ENCODE data around the gene PRR16. TPM values are rescaled to one million over a fixed set of nuclear protein-coding genes. Genes with fewer than 3 reads are reported as not detected.

Gene PRR16
- total and polyA plus RNA-seq, 8 donors = 4.9 to 13.4 (median 11.4) TPM

DNA sequence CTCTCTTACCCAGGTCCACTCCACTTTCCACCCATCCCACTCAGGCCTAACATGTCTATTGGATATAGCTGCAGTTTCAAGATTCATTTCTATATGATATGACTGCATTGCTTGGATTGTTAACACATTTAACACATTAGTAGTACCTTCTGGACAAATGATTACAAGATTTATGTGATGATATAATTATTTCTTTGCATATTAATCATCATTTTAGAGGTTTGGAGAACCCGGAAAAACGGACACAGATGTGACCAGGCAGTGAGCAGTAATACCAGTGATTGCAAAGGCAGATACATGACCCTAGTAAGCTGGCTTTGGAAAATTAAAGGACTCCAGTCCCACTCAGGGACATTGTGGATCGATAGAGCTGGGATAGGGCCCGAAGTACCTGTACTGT, 103.8 kb downstream of the PRR16 start:
- H3K27ac ChIP-seq = no peak overlapping the region
- ATAC-seq = no peak
- no peaks in the 10 kb centered on the region for H3K9me3 ChIP-seq
- H3K36me3 ChIP-seq = no peaks in the 10 kb centered on the region
- TF ChIP-seq, protein P1, sequence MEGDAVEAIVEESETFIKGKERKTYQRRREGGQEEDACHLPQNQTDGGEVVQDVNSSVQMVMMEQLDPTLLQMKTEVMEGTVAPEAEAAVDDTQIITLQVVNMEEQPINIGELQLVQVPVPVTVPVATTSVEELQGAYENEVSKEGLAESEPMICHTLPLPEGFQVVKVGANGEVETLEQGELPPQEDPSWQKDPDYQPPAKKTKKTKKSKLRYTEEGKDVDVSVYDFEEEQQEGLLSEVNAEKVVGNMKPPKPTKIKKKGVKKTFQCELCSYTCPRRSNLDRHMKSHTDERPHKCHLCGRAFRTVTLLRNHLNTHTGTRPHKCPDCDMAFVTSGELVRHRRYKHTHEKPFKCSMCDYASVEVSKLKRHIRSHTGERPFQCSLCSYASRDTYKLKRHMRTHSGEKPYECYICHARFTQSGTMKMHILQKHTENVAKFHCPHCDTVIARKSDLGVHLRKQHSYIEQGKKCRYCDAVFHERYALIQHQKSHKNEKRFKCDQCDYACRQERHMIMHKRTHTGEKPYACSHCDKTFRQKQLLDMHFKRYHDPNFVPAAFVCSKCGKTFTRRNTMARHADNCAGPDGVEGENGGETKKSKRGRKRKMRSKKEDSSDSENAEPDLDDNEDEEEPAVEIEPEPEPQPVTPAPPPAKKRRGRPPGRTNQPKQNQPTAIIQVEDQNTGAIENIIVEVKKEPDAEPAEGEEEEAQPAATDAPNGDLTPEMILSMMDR (IDR thresholded peaks at IDR 0.05) = no peak
- H3K4me3 ChIP-seq = no peak overlapping the region
- no peaks in the 10 kb centered on the region for H3K27me3 ChIP-seq
- intact Hi-C loops (cut with DNase I) = no loop called here
- H3K4me1 ChIP-seq = no peaks in the 10 kb centered on the region
- DNase-seq = no peak

DNA sequence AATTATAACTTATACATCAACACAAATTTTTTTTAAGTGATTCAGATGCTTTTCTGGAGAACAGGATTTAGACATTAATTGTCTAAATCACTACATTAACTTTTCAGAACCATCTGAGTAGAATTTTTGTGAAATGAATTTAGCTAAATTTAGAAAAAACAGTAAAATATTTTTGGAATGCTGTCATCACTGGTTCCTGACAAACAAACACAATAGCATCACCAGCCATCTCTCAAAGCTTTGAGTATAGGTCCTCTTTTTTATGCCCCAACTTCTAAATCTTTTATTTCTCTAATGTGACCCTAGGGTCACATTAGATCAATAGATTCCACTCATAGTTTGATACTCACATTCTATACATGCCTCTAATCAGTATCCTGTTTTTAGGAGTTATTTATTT, 104.6 kb downstream of the PRR16 start:
- DNase-seq (no peak), ATAC-seq (no peak)
- H3K4me3 ChIP-seq = no peak overlapping the region
- no peaks in the 10 kb centered on the region for H3K27me3 ChIP-seq
- H3K36me3 ChIP-seq = no peaks in the 10 kb centered on the region
- intact Hi-C loops (cut with DNase I) = no loop called here
- H3K4me1 ChIP-seq = no peaks in the 10 kb centered on the region
- H3K27ac ChIP-seq = no peak overlapping the region
- TF ChIP-seq, protein P1 (IDR thresholded peaks at IDR 0.05) = no peak
- H3K9me3 ChIP-seq = no peaks in the 10 kb centered on the region

DNA sequence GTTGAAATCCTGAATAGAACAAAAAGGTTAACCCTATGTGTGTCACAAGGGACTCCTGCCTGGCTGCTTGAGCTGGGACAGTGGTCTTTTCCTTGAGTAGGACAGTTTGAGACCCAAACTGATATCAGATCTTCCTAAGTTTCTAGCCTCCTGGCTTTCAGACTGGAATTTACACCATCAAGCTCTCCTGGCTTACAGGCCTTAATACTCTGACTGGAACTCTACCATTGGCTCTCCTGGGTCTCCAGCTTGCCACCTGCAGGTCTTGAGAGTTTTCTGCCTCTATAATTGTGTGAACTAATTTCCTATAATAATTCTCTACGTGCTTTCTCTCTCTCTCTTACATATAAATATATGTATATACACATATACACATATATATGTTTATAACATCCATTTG, 112.5 kb downstream of the PRR16 start:
- DNase-seq (no peak), ATAC-seq (no peak)
- Histone ChIP-seq H3K36me3 (no peaks in the 10 kb centered on the region), H3K27me3 (no peaks in the 10 kb centered on the region), H3K4me1 (no peaks in the 10 kb centered on the region), H3K4me3 (no peak overlapping the region), H3K9me3 (peaks cover 0 to 6% of the 10 kb centered on the region in 2 donors), H3K27ac (no peak overlapping the region)
- intact Hi-C loops (cut with DNase I) = no loop called here
- TF ChIP-seq, protein P1 (IDR thresholded peaks at IDR 0.05) = no peak

DNA sequence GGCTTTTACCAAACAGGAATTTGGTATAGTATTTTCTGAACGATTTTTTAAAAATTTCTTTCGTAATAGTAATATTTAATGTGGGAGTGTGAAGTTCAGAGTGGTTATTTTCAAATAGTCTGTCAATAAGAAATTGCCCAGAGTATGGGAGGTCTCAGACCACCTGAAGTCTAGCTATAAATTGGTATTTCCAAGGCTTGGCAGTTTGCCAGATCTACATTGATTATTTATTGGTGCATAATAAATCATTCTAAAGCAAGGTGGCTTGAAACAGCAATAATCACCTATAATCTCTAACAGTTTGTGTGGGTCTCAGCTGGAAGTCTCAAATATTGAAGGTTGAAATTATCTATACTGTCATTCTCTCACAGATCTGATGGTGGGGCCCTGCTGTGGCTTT, 118.5 kb downstream of the PRR16 start:
- H3K36me3 ChIP-seq = no peaks in the 10 kb centered on the region
- H3K27me3 ChIP-seq = no peaks in the 10 kb centered on the region
- H3K27ac ChIP-seq = no peak overlapping the region
- TF ChIP-seq, protein P1 (IDR thresholded peaks at IDR 0.05) = no peak
- ATAC-seq (no peak), DNase-seq (no peak)
- no peak overlapping the region for H3K4me3 ChIP-seq
- H3K9me3 ChIP-seq = peaks cover 0 to 10% of the 10 kb centered on the region in 2 donors
- intact Hi-C loops (cut with DNase I) = no loop called here
- no peaks in the 10 kb centered on the region for H3K4me1 ChIP-seq

DNA sequence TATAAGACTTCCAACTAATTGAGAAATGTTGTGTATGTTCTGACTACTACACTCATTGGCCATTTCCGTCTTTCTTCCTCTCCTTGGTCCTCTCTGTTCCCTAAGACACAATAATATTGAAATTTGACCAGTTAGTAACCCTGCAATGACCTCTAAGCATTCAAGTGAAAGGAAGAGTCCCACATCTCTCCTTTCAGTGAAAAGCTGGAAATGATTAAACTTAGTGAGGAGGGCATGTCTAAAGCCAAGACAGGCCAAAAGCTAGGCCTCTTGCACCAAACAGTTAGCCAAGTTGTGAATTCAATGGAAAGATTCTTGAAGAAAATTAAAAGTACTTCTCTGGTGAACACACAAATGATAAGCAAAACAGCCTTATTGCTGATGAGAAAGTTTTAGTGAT, 122.5 kb downstream of the PRR16 start:
- H3K27me3 ChIP-seq = no peaks in the 10 kb centered on the region
- no peak overlapping the region for H3K27ac ChIP-seq
- H3K4me1 ChIP-seq = no peaks in the 10 kb centered on the region
- no peak overlapping the region for H3K4me3 ChIP-seq
- no peaks in the 10 kb centered on the region for H3K36me3 ChIP-seq
- ATAC-seq (no peak), DNase-seq (no peak)
- TF ChIP-seq, protein P1 (IDR thresholded peaks at IDR 0.05) = no peak
- H3K9me3 ChIP-seq = peaks cover 0 to 3% of the 10 kb centered on the region in 2 donors
- intact Hi-C loops (cut with DNase I) = no loop called here

Measured in left lung (tissue), 10 donors.